AG10803 (cell line): ENCODE results near the gene RCL1.
"Not testable (repeated sequence)": the region's sequence is repeated elsewhere in the genome, so short reads cannot be mapped to it uniquely, and the experiment has no call there.

Source experiments
- DNase-seq: peaks from one replicate; pipeline ENCODE4 v3.0.0; 2010; ENCODE audit warnings: low read depth
- H3K4me3 ChIP-seq: 2 replicates; pipeline ENCODE4 v1.5.1; 2011; ENCODE audit warnings: mild to moderate bottlenecking, low read length, control low read depth
- TF ChIP-seq, protein P1 (sequence below): conservative IDR thresholded peaks from 2 replicates; pipeline ENCODE4 v1.5.1; 2011; ENCODE audit warnings: mild to moderate bottlenecking, low read length, control low read depth, inconsistent platforms

RCL1 gene, protein sequence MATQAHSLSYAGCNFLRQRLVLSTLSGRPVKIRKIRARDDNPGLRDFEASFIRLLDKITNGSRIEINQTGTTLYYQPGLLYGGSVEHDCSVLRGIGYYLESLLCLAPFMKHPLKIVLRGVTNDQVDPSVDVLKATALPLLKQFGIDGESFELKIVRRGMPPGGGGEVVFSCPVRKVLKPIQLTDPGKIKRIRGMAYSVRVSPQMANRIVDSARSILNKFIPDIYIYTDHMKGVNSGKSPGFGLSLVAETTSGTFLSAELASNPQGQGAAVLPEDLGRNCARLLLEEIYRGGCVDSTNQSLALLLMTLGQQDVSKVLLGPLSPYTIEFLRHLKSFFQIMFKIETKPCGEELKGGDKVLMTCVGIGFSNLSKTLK

DNA sequence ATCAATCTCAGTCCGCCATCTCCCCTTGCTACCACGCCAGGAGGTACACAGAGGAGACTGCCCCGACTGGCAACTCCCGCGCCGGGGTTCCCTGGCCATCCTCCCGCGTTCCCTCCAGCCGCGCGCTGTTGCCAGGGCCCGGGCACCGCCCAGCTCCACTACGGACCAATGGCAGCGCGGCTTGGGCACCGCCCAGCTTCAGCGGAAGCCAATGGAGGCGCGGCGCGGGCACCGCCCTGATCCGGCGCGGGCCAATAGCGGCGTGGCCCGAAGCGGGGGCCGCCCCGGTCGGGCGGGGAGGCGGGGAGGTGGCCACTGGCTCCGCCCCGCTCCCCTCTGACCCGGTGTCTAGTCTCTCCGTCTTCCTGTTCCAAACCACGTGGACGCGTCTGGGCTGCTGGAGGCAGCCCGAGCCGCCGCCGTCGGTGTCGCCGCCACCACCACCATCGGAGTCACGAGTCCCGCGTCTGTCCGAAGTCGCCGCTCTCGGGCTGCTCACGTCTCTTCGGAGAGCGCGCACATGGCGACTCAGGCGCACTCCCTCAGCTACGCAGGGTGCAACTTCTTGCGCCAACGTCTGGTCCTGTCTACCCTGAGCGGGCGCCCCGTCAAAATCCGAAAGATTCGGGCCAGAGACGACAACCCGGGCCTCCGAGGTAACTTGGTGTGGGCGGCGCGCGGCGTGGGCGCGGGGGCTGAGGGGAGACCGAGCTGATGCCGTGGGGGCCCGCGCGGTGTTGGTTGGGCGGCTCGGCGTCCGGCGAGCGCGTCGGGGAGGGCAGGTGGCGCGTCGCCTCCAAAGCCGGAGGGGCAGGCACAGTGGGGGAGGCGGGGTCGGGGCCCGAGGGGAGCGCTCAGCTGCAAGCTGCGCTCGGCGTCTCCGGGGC, at the start of gene RCL1:
Gene RCL1 (plus strand): TSS at position 373 of the 887 bp plus-strand sequence. CDS start 148 bp downstream, at position 521.
- TF ChIP-seq, protein P1, sequence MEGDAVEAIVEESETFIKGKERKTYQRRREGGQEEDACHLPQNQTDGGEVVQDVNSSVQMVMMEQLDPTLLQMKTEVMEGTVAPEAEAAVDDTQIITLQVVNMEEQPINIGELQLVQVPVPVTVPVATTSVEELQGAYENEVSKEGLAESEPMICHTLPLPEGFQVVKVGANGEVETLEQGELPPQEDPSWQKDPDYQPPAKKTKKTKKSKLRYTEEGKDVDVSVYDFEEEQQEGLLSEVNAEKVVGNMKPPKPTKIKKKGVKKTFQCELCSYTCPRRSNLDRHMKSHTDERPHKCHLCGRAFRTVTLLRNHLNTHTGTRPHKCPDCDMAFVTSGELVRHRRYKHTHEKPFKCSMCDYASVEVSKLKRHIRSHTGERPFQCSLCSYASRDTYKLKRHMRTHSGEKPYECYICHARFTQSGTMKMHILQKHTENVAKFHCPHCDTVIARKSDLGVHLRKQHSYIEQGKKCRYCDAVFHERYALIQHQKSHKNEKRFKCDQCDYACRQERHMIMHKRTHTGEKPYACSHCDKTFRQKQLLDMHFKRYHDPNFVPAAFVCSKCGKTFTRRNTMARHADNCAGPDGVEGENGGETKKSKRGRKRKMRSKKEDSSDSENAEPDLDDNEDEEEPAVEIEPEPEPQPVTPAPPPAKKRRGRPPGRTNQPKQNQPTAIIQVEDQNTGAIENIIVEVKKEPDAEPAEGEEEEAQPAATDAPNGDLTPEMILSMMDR, result no peak
- peak; percentile 92 for DNase-seq
- H3K4me3 ChIP-seq, result peak within 1 kb of the TSS; percentile 91

DNA sequence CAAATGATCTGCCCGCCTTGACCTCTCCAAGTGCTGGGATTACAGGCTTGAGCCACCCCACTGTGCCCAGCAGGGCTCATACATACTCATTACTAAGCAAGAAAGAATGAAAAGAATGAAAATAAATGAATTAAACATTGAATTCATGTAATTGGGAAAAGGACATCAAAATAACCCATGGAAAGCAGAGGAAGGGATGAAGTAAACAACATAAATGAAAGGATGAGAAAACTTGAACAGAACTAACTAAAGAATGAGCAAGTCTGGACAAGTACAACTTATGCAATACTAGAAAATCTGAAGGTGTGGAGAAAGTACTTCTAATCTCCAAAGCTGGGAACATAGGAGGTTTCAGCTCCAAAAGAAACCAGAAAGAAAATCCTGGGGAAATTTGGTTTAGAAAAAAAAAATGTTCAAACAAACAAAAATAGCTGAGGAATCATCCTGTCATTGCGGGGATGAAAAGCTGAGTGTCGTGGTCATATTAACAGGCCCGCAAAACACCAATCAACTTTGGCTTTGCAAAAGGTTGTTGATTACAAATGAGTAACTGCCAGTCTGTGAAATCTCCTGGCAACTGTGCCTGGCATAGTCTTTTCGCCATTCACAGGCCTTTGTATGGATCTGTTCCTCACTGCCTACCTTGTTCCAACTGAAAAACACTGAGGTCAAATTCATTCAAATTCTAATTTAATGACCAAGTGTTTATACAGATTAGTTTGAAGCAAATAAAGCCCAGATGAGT, 49.4 kb upstream of the RCL1 start:
- no peak overlapping the region for H3K4me3 ChIP-seq
- TF ChIP-seq, protein P1, result no peak
- peak; percentile 20 for DNase-seq

DNA sequence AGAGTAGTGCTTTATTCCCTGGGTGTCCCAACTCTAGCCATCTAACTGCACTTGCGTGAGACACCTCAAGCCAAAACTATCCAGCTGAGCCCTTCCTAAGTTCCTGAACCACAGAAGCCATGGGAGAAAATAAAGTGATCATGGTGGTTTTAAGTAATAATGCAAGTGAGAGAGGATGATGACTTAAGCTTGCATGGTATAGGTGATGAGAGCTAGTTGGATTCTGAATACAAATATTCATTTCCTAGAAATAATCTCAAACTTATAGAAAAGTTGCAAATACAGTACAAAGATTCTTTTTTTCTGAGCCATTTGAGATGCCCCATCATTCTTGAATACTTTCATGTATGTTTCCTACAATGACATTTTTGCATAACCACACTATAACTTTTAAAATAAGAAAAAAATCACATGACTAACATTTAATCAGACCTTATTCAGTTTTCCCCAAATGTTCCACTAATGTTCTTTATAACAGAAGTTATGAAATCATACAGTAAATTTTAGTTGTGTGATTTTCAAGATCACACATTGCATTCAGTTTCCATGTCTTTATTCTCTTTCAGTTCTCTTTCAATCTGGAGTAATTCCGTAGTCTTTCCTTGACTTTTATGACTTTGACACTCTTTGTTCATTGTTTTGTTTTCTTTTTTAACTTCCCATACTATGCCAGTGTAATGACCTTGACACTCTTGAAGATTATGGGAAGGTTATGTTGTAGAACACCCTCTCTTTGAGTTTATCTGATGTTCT, 46.3 kb upstream of the RCL1 start:
- H3K4me3 ChIP-seq, result no peak overlapping the region
- no peak for DNase-seq
- TF ChIP-seq, protein P1, result no peak

DNA sequence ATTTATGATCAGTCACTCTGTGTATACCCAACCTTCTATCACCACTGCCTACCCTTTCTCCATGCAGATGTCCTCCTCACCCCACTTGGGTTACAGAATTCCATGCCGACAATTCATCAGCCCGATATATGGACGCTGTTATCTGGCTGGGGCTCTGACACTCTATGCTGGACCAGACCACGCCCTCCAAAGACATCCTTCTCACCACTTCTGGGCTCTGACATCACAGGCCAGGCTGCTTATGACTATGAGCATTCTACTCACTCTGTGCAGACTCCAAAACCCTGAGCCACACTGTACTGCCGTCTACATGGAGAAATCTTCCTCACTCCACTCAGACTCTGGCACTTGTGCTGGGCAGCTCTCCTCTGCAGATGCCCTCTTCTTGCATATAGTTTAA, 44.1 kb upstream of the RCL1 start:
- no peak for DNase-seq
- TF ChIP-seq, protein P1, result no peak
- H3K4me3 ChIP-seq, result no peak overlapping the region

DNA sequence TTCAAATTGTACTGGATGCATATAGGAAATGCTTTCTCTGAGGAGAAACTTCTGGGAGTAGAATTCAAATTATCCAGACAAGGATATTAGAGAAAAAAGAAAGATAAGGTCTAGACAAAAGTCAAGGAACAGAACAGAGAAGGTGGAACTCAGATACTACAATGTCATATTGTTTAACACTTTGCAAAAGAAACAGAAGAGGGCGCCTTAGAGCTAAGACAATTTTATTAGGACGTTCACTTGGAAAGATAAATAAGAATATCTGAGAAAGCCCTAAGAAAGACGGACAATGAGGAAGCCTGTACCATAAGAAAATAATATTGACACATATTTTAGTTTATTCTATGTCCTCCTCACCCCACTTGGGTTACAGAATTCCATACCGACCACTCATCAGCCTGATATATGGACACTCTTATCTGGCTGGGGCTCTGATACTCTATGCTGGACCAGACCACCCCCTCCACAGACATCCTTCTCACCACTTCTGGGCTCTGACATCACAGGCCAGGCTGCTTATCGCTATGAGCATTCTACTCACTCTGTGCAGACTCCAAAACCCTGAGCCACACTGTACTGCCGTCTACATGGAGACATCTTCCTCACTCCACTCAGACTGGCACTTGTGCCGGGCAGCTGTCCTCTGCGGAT, 42.6 kb upstream of the RCL1 start:
- DNase-seq, result peak; percentile 43
- no peak overlapping the region for H3K4me3 ChIP-seq
- TF ChIP-seq, protein P1, result peak; percentile 77

DNA sequence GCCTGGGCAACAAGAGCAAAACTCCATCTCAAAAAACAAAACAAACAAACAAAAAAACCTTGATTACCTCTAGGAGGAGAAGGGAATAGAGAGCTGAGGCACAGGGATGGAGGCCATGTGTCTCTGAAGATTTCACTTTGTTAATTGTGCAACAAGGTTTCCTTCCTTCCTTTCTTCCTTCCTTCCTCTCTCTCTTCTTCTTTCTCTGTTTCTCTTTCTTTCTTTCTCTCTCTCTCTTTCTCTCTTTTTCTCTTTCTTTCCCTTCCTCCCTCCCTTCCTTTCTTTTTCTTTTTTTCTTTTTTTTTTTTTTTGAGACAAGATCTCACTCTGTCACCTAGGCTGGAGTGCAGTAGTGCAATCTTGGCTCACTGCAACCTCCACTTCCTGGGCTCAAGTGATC, 38.2 kb upstream of the RCL1 start:
- H3K4me3 ChIP-seq, result not testable (repeated sequence)

More for the DNA sequence above, 38.2 kb upstream of the RCL1 start:
- DNase-seq, result not testable (repeated sequence)
